GM19035 (cell line): ENCODE data around the gene CPOX.
"Not testable (repeated sequence)": the region's sequence is repeated elsewhere in the genome, so short reads cannot be mapped to it uniquely, and the experiment has no call there.

ENCODE experiments used
- ATAC-seq: cut with Tn5 transposase; IDR thresholded peaks from one replicate; pipeline ENCODE4 v1.9.1; 2021; ENCODE audit not compliant: unreplicated experiment

Gene CPOX

DNA sequence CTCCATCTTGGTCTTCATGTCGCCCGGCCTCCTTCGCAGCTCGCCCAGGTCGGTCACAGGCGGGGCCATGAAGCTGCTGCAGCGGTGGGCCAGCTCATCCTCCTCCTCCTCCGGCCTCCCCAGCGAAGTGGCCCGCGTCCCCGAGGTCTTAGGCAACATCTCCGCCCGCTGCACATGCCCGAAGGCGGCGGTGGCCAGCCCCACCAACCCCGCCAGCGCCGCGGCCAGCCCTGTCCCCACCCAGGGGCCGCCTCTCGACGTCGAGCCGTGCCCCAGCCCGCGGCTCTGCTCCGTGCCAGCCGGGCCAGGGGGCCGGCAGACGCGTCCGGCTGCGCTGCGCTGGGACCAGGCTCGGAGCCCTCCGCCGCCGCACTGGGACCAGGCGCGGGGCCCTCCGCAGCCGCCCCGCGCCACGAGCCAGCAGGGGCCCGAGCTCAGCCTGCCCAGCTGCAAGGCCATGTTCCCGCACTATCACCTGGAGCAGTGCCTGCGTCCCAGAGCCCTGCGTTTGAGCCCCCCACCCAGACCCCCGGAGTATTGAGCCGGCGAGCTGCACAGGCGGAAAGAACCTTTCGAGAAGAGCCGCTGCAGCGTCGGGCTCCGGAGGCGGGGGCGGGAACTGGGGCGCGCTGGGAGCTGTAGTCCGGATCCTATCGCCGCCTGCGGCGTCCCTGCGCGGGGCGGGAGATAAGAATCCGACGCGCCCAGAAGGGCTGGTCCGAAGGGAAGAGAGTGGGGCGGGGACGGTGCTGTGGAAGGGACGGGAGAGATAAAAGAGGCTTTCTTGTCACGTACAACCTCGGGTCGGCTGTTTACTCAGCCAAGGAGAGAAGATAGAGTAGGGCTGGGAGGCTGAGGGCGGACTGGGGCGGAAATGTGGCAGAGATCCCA, at the start of gene CPOX:
TSS of gene CPOX (minus strand) at position 566 of the 891 bp plus-strand sequence. CDS start at position 459, 107 bp downstream.
- ATAC-seq, result peak; percentile 93

DNA sequence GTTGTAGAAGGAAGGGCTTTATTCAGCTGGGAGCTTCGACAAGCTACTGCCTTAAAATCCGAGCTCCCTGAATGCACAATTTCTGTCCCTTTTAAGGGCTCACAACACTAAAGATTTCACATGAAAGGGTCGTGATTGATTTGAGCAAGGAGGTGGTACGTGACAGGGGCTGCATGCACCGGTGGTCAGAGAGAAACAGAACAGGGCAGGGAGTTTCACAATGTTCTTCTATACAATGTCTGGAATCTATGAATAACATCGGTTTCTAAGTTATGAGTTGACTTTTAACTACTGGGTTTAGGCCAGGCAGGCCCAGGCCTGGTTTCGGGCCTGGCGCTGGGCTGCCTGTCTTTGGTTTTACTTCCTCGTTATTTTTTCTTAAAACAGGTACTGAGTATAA, 49.4 kb upstream of the CPOX start:
- ATAC-seq, result not testable (repeated sequence)

DNA sequence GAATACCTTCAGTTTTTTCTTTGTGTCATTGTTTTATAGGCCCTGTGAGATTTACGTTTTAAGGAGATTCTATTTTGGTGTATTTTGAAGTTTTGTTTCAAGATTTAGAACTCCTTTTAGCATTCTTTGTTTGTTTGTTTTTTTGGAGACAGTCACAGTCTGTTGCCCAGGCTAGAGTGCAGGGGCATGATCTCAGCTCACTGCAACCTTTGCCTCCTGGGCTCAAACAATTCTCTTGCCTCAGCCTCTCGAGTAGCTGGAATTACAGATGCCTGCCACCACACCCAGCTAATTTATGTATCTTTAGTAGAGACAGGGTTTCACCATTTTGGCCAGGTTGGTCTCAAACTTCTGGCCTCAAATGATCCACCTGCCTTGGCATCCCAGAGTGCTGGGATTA, 48.3 kb upstream of the CPOX start:
- not testable (repeated sequence) for ATAC-seq

- not testable (repeated sequence) for ATAC-seq
These were observed 45.1 kb upstream of the CPOX start for GRCh38 chr3:98638515-98638914.

GRCh38 chr3:98630416-98630815, 37.0 kb upstream of the CPOX start:
- ATAC-seq, result no peak

GRCh38 chr3:98628317-98628716, 34.9 kb upstream of the CPOX start:
- no peak for ATAC-seq

DNA sequence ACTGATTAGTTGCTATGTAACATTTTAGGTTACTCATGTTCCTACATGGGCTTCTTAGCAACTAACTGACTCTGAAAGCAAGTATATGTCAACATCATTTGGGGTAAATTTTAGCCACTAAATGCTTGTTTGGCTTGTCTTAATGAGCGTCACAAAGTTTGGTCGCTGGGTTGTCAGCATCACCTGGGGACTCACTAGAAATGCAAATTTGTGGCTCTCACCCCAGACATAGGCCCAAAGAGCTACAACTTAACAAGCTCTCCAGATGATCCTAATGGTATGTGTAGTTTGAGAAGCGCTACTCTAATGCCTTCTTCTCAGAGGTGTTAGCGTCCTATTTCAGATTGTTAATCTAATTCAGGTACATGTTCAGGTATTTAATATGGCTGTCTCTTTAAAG, 32.7 kb upstream of the CPOX start:
- no peak for ATAC-seq

- no peak for ATAC-seq
These were observed 30.3 kb upstream of the CPOX start for GRCh38 chr3:98623572-98624280.

DNA sequence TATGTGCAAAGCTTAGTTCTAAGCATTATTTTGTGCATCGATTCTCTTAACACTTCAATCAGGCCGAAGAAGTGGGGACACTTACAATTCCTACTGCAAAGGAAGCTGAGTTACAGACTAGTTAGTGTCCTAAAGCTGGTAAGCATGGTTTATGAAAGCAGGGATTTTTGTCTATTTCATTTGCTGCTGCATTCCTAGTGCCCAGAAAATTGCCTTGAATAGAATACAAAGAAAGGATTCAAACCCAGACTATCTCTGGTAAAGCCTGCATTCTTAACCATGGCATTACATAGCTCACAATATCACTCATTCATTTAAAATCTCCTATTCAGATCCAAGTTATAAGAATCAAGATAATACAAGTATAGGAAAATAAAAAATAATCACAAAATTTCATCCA, 24.4 kb upstream of the CPOX start:
- no peak for ATAC-seq

DNA sequence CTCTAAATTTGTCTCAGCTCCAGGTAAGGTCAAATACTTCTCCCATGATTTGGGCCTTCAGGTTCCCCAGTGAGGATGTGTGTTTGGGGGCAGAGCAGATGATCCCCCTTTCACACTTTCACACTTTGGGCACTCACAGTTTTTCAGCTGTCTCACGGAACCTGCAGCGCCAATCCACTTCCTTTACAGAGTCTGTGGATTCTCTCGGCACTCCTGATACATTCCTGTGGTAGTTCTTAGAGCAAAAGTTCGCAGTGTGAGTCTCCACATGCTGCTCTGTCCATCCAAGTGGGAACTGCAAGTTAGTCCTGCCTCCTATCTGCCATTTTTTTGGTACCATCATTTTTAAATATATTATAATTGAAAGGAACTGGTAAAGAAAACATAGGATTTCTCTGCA, 20.2 kb upstream of the CPOX start:
- no peak for ATAC-seq

GRCh38 chr3:98612996-98613517, 19.6 kb upstream of the CPOX start:
- peak; percentile 94 for ATAC-seq

GRCh38 chr3:98612587-98612986, 19.2 kb upstream of the CPOX start:
- ATAC-seq, result peak; percentile 58

DNA sequence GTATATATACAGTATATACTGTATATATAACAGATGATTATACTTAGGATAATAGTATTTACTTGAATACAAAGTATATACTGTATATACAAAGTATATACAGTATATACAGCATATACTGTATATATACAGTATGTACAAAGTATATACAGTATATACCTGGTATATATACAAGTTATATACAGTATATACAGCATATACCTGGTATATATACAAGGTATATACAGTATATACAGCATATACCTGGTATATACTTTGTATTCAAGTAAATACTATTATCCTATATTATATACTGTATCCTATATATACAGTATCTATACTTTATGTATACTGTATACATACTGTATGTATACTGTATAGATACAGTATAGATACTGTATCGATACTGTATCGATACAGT, 14.6 kb upstream of the CPOX start:
- ATAC-seq, result no peak

DNA sequence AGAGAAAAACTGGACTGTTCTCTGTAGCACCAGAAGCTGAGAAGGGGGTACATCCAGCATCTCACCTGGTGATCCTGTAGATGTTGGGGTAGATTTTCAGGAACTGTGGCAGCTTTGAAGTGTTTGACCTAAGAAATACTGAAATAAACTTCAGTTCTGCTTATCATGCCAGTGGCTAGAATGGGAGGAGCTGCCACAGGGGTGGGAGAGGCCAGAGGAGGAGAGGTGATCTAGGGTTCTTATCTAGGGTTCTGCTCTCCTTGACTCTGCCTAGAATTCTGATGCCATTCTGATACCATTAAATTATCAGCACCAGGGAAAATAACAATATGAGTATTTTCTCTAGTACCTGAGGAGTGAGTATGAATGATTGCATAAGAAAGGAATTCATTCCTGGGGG, 10.2 kb upstream of the CPOX start:
- ATAC-seq, result no peak

DNA sequence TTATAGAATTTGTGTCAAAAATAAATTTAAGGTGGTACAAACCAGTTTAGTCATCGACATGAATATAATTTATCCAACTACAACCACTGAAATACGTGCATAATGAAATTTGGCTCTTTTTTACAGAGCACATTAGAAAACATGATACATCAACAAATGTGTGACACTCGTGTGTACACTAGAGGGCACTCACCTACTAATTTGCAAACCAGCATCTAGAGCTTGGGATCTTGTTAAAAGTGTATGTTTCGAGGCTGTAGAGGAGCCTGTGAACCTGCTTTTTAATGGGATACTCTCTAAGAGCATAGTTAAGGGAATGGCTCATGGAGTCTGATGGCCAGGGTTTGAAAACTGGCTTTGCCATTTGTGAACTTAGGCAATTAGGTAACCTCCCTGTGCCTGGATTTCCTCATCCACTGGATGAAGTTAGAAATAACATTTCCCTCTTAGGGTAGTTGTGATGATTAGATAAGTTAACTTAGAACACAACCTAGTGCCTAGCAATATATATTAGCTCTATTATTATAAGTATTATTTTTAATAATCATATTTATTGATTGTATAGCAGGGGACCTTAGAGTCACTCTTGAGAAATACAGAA, 8.8 kb upstream of the CPOX start:
- ATAC-seq, result peak; percentile 76

DNA sequence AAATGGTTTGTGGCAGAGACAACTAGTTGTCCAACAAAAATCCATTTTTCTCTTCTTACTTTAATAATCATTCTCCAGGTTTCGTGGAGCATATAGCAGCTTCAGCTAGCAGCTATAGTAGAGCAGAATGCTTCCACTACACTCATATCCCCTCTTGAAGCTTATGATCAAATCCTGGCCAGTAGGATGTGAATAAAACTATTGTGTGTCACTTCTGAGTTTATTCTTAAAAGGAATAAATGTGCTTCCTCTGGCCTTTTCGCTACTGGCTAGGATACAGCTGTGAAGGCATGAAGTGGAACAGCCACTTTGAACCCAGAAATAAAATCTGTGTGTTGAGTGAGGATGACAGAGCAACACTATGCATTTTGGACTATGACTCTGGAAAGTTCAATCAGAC, 7.8 kb upstream of the CPOX start:
- no peak for ATAC-seq

DNA sequence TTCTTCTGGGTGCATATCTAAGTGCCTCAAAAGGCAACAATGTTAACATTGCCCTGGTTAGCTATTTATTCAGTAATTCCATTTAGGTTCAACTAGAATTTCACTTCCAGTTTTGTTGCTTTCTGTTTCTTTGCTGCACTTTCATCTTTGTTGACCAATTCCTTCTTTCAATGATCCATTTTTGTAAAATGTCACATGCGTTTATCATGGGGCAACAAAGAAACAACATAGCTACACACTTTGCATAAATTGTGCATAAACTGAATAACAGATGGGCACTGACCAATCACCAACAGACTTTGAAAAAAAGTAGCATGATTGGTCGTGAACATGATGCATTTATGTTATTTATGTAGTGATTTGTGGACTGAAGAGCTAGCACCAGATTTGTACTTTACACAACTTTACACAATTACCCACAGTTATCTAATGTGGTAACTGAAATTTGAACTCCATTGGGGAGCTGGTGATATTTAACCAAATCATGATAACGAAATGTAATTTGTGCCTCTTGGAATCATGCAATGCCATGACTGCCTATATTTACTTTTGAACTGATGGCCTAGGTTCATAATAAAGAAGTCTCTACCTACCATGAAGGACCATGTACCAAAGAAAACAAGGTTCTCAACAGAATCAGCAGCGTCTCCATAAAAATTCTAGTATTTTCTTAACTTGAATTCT, 7.1 kb upstream of the CPOX start:
- no peak for ATAC-seq

- ATAC-seq, result no peak
These were observed 6.4 kb upstream of the CPOX start for GRCh38 chr3:98599647-98600411.

GRCh38 chr3:98598492-98598891, 5.1 kb upstream of the CPOX start:
- ATAC-seq, result no peak
